GM18517 (cell line): Measurements from ENCODE around the gene TSEN2.

Experiments used
- ATAC-seq: cut with Tn5 transposase; IDR thresholded peaks from one replicate; pipeline ENCODE4 v1.9.1; 2021; ENCODE audit warnings: mild to moderate bottlenecking, moderate library complexity; ENCODE audit not compliant: unreplicated experiment

TSEN2 gene

GRCh38 chr3:12582730-12583129, 98.5 kb downstream of the TSEN2 start:
- no peak for ATAC-seq
